Measurements from ENCODE around the gene SEC23IP. TPM values are rescaled to one million over a fixed set of nuclear protein-coding genes. Genes with fewer than 3 reads are reported as not detected.

Gene SEC23IP
- total and polyA plus RNA-seq, 2 donors = 14.1 to 19.5 TPM

DNA sequence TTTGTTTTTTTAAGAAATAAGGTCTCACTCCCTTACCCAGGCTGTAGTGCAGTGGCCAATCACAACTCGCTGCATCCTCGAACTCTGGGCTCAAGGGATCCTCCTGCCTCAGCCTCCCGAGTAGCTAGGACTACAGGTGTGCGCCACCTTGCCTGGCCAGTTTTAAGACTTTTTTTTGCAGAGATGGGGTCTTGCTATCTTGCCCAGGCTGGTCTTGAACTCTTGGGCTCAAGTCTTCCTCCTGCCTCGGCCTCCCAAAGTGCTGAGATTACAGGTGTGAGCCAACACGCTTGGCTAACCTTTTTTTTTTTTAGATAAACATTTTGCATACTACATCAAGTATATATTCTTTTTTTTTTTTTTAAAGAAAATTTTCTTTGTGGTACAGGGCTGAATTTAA lies 18.2 kb downstream of the SEC23IP start:
- no peak overlapping the region for H3K27ac ChIP-seq (ENCODE audit: low read depth in 1 of 2, low read length in 1 of 2)
- H3K36me3 ChIP-seq (ENCODE audit: control insufficient read depth in 2 of 2, insufficient read depth in 2 of 2, low read length in 1 of 2) = peaks cover 25 to 60% of the 10 kb centered on the region in 2 donors
- no peak overlapping the region for H3K4me3 ChIP-seq (ENCODE audit: low read length in 2 of 2)
- no peaks in the 10 kb centered on the region for H3K27me3 ChIP-seq (ENCODE audit: control insufficient read depth in 2 of 2, insufficient read depth in 1 of 2, low read length in 1 of 2)
- H3K9me3 ChIP-seq (ENCODE audit: control insufficient read depth in 2 of 2, insufficient read depth in 1 of 2, low read length in 1 of 2) = no peaks in the 10 kb centered on the region
- DNase-seq (ENCODE audit: low read depth in 6 of 9, low spot score in 9 of 9) = no peak
- no peaks in the 10 kb centered on the region for H3K4me1 ChIP-seq (ENCODE audit: control insufficient read depth in 2 of 2, insufficient read depth in 2 of 2, low read length in 2 of 2)
- 98% methylated on average over 6 of the region's 6 CpGs for WGBS

DNA sequence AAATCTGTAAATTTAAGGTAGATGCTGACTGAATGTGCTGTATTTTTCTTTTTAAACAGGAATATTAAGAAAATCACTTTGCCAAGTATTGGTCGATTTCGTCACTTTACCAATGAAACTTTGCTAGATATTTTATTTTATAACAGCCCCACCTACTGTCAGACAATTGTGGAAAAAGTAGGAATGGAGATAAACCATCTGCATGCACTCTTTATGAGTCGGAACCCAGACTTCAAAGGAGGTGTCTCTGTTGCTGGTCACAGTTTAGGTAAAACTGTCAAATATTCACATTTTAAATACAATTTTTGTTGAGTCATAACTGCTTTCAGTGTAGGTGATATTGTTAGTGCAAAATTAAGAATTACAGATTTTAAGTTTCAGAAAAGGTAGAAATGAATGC lies 25.2 kb downstream of the SEC23IP start:
- H3K27ac ChIP-seq (ENCODE audit: low read depth in 1 of 2, low read length in 1 of 2) = no peak overlapping the region
- no peak overlapping the region for H3K4me3 ChIP-seq (ENCODE audit: low read length in 2 of 2)
- H3K9me3 ChIP-seq (ENCODE audit: control insufficient read depth in 2 of 2, insufficient read depth in 1 of 2, low read length in 1 of 2) = no peaks in the 10 kb centered on the region
- H3K27me3 ChIP-seq (ENCODE audit: control insufficient read depth in 2 of 2, insufficient read depth in 1 of 2, low read length in 1 of 2) = no peaks in the 10 kb centered on the region
- H3K36me3 ChIP-seq (ENCODE audit: control insufficient read depth in 2 of 2, insufficient read depth in 2 of 2, low read length in 1 of 2) = peaks cover 31 to 61% of the 10 kb centered on the region in 2 donors
- no peak for DNase-seq (ENCODE audit: low read depth in 6 of 9, low spot score in 9 of 9)
- WGBS = 92% methylated on average over 3 of the region's 3 CpGs
- H3K4me1 ChIP-seq (ENCODE audit: control insufficient read depth in 2 of 2, insufficient read depth in 2 of 2, low read length in 2 of 2) = no peaks in the 10 kb centered on the region

DNA sequence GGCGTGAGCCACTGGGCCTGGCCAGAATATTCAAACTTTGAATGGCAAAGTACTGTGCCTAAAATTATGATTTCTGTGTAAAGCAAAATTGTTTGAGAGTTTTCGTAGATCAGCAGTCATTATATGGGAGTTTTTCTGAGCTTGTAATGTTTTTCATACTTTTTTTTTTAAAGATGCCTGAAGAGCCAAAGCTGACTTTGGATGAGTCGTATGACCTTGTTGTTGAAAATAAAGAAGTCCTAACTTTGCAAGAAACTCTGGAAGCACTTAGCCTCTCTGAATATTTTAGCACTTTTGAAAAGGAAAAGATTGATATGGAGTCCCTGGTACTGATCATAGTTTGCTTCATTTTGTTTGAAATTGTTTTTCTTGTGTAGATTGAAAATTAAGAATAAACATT lies 26.7 kb downstream of the SEC23IP start:
- no peak overlapping the region for H3K27ac ChIP-seq (ENCODE audit: low read depth in 1 of 2, low read length in 1 of 2)
- WGBS = 97% methylated on average over 3 of the region's 3 CpGs
- H3K36me3 ChIP-seq (ENCODE audit: control insufficient read depth in 2 of 2, insufficient read depth in 2 of 2, low read length in 1 of 2) = peaks cover 28 to 56% of the 10 kb centered on the region in 2 donors
- DNase-seq (ENCODE audit: low read depth in 6 of 9, low spot score in 9 of 9) = no peak
- H3K4me3 ChIP-seq (ENCODE audit: low read length in 2 of 2) = no peak overlapping the region
- no peaks in the 10 kb centered on the region for H3K9me3 ChIP-seq (ENCODE audit: control insufficient read depth in 2 of 2, insufficient read depth in 1 of 2, low read length in 1 of 2)
- no peaks in the 10 kb centered on the region for H3K4me1 ChIP-seq (ENCODE audit: control insufficient read depth in 2 of 2, insufficient read depth in 2 of 2, low read length in 2 of 2)
- H3K27me3 ChIP-seq (ENCODE audit: control insufficient read depth in 2 of 2, insufficient read depth in 1 of 2, low read length in 1 of 2) = no peaks in the 10 kb centered on the region

DNA sequence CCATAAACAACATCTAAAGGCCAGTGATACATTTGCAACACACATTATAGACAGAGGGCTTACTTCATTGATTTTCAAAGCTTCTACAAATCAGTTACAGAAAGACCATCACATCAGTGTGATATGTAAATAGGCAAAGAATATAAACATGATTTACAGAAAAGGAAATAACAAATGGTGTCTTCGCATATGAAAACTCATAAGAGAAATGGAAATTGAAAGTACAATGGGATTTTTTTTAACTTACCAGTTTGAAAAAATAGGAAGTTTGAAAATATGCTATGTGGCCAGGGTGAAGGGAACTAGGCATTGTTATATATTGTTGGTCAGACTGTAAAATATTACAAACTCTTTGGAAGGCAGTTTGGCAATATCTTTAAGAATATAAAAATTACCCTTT lies 27.3 kb downstream of the SEC23IP start:
- H3K9me3 ChIP-seq (ENCODE audit: control insufficient read depth in 2 of 2, insufficient read depth in 1 of 2, low read length in 1 of 2) = no peaks in the 10 kb centered on the region
- no peak overlapping the region for H3K27ac ChIP-seq (ENCODE audit: low read depth in 1 of 2, low read length in 1 of 2)
- no peak overlapping the region for H3K4me3 ChIP-seq (ENCODE audit: low read length in 2 of 2)
- H3K27me3 ChIP-seq (ENCODE audit: control insufficient read depth in 2 of 2, insufficient read depth in 1 of 2, low read length in 1 of 2) = no peaks in the 10 kb centered on the region
- DNase-seq (ENCODE audit: low read depth in 6 of 9, low spot score in 9 of 9) = peak in 1 of 9 donors; percentile 5
- peaks cover 34 to 55% of the 10 kb centered on the region in 2 donors for H3K36me3 ChIP-seq (ENCODE audit: control insufficient read depth in 2 of 2, insufficient read depth in 2 of 2, low read length in 1 of 2)
- no peaks in the 10 kb centered on the region for H3K4me1 ChIP-seq (ENCODE audit: control insufficient read depth in 2 of 2, insufficient read depth in 2 of 2, low read length in 2 of 2)
- 44% methylated on average over 1 of the region's 1 CpG for WGBS

DNA sequence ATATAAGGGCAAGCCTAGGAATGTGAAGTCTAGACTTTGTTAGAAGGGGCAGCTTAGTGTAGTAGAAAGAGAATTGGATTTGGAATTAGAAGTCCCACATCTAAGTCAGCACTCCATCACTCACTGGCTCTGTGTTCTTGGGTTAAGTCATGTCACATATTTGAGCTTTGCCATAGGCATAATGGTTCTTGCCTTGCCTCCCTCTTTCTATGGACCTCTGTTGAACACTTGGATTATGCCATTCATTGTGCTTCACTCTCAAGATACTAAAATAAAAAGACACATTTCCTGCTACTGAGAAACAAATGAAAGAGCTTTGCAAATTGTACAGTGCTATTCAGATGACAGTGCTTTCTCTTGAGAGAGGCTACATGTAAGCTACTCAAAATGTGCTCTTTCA lies 35.9 kb downstream of the SEC23IP start:
- no peaks in the 10 kb centered on the region for H3K9me3 ChIP-seq (ENCODE audit: control insufficient read depth in 2 of 2, insufficient read depth in 1 of 2, low read length in 1 of 2)
- H3K27me3 ChIP-seq (ENCODE audit: control insufficient read depth in 2 of 2, insufficient read depth in 1 of 2, low read length in 1 of 2) = no peaks in the 10 kb centered on the region
- no peak overlapping the region for H3K27ac ChIP-seq (ENCODE audit: low read depth in 1 of 2, low read length in 1 of 2)
- H3K36me3 ChIP-seq (ENCODE audit: control insufficient read depth in 2 of 2, insufficient read depth in 2 of 2, low read length in 1 of 2) = peaks cover 23 to 59% of the 10 kb centered on the region in 2 donors
- no peak for DNase-seq (ENCODE audit: low read depth in 6 of 9, low spot score in 9 of 9)
- no peaks in the 10 kb centered on the region for H3K4me1 ChIP-seq (ENCODE audit: control insufficient read depth in 2 of 2, insufficient read depth in 2 of 2, low read length in 2 of 2)
- no peak overlapping the region for H3K4me3 ChIP-seq (ENCODE audit: low read length in 2 of 2)

DNA sequence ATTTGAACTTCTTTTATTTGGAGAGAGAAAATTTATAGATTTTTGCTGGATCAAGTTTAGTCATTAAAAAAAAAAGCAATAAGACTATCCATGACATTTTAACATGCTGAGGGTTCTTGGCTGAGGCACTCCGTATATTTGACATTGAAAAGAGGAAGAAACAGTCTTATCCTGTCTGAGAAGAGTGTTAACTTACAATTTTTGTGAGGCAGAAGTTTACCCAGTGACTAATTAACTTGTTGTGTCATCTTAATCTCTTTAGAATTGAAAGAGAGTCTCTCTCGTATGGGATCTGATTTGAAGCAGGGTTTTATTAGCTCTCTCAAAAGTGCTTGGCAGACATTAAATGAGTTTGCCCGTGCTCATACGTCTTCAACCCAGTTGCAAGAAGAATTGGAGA lies 39.3 kb downstream of the SEC23IP start:
- 97% methylated on average over 4 of the region's 4 CpGs for WGBS
- DNase-seq (ENCODE audit: low read depth in 6 of 9, low spot score in 9 of 9) = no peak
- H3K9me3 ChIP-seq (ENCODE audit: control insufficient read depth in 2 of 2, insufficient read depth in 1 of 2, low read length in 1 of 2) = no peaks in the 10 kb centered on the region
- H3K27me3 ChIP-seq (ENCODE audit: control insufficient read depth in 2 of 2, insufficient read depth in 1 of 2, low read length in 1 of 2) = no peaks in the 10 kb centered on the region
- H3K4me1 ChIP-seq (ENCODE audit: control insufficient read depth in 2 of 2, insufficient read depth in 2 of 2, low read length in 2 of 2) = no peaks in the 10 kb centered on the region
- H3K27ac ChIP-seq (ENCODE audit: low read depth in 1 of 2, low read length in 1 of 2) = no peak overlapping the region
- peaks cover 21 to 52% of the 10 kb centered on the region in 2 donors for H3K36me3 ChIP-seq (ENCODE audit: control insufficient read depth in 2 of 2, insufficient read depth in 2 of 2, low read length in 1 of 2)
- no peak overlapping the region for H3K4me3 ChIP-seq (ENCODE audit: low read length in 2 of 2)

DNA sequence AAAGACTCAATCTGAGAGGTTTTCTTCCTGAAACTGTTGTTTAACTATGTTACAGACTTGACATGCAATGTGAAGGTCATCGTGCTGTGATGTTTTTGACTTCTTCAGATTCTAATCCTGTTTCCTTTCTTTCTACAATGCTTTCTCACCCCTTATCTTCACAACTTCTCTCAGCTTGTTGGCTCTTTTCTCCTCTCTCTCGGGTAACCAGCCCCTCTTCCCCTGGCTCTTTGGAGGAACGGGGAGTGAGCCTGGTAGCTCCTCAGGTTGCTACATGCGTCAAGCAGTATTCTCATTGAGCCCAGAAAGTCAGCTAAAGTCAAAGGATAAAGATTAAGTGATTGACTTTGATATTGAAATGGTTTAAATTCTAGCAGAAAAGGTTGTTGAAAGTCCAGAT lies 40.1 kb downstream of the SEC23IP start:
- peaks cover 15 to 45% of the 10 kb centered on the region in 2 donors for H3K36me3 ChIP-seq (ENCODE audit: control insufficient read depth in 2 of 2, insufficient read depth in 2 of 2, low read length in 1 of 2)
- no peak overlapping the region for H3K27ac ChIP-seq (ENCODE audit: low read depth in 1 of 2, low read length in 1 of 2)
- 95% methylated on average over 4 of the region's 4 CpGs for WGBS
- no peak for DNase-seq (ENCODE audit: low read depth in 6 of 9, low spot score in 9 of 9)
- H3K4me1 ChIP-seq (ENCODE audit: control insufficient read depth in 2 of 2, insufficient read depth in 2 of 2, low read length in 2 of 2) = no peaks in the 10 kb centered on the region
- H3K4me3 ChIP-seq (ENCODE audit: low read length in 2 of 2) = no peak overlapping the region
- H3K9me3 ChIP-seq (ENCODE audit: control insufficient read depth in 2 of 2, insufficient read depth in 1 of 2, low read length in 1 of 2) = no peaks in the 10 kb centered on the region
- no peaks in the 10 kb centered on the region for H3K27me3 ChIP-seq (ENCODE audit: control insufficient read depth in 2 of 2, insufficient read depth in 1 of 2, low read length in 1 of 2)

DNA sequence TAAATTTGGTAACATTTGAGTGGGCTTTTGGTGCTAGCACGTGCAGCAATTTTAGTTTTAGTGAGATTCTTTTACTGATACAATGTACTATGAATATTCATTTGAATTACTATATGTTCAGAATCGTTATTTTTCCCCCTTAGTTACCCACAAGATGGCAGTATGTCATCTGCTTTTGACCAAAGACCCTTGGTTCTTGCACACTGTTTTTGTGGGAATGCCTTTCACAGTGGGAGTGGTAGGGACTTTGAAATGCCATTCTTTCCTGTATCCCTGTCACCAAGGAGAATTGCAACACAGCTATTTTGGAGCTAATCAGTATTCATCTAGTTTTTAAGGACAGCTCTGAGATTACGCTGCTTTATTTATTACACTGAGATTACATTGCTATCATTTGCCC lies 40.6 kb downstream of the SEC23IP start:
- no peaks in the 10 kb centered on the region for H3K9me3 ChIP-seq (ENCODE audit: control insufficient read depth in 2 of 2, insufficient read depth in 1 of 2, low read length in 1 of 2)
- H3K4me3 ChIP-seq (ENCODE audit: low read length in 2 of 2) = no peak overlapping the region
- H3K4me1 ChIP-seq (ENCODE audit: control insufficient read depth in 2 of 2, insufficient read depth in 2 of 2, low read length in 2 of 2) = no peaks in the 10 kb centered on the region
- peaks cover 15 to 44% of the 10 kb centered on the region in 2 donors for H3K36me3 ChIP-seq (ENCODE audit: control insufficient read depth in 2 of 2, insufficient read depth in 2 of 2, low read length in 1 of 2)
- peak in 1 of 9 donors; percentile 4 for DNase-seq (ENCODE audit: low read depth in 6 of 9, low spot score in 9 of 9)
- H3K27ac ChIP-seq (ENCODE audit: low read depth in 1 of 2, low read length in 1 of 2) = no peak overlapping the region
- no peaks in the 10 kb centered on the region for H3K27me3 ChIP-seq (ENCODE audit: control insufficient read depth in 2 of 2, insufficient read depth in 1 of 2, low read length in 1 of 2)
- WGBS = 73% methylated on average over 3 of the region's 3 CpGs

DNA sequence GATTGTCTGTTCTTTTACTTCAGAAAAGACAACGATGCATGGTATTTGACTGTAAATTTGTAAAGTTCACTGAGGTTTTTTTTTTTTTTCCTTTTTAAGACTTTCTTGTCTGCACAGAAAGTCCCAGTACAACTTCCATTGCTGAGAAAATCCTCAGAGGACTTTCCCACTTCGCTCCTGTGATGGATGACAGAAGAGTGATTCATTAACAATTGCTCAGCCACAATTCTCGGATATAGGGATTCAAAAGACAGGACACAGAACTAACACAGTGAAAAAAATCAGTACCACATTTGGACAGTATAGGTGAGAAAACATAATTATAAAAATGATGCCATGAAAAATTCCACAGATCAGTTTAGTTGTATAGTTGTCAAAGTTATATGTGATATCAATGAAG lies 48.0 kb downstream of the SEC23IP start:
- 99% methylated on average over 3 of the region's 3 CpGs for WGBS
- Histone ChIP-seq H3K36me3 (ENCODE audit: control insufficient read depth in 2 of 2, insufficient read depth in 2 of 2, low read length in 1 of 2) (peaks cover 25 to 36% of the 10 kb centered on the region in 2 donors), H3K27ac (ENCODE audit: low read depth in 1 of 2, low read length in 1 of 2) (no peak overlapping the region), H3K4me1 (ENCODE audit: control insufficient read depth in 2 of 2, insufficient read depth in 2 of 2, low read length in 2 of 2) (no peaks in the 10 kb centered on the region), H3K4me3 (ENCODE audit: low read length in 2 of 2) (no peak overlapping the region), H3K9me3 (ENCODE audit: control insufficient read depth in 2 of 2, insufficient read depth in 1 of 2, low read length in 1 of 2) (no peaks in the 10 kb centered on the region), H3K27me3 (ENCODE audit: control insufficient read depth in 2 of 2, insufficient read depth in 1 of 2, low read length in 1 of 2) (no peaks in the 10 kb centered on the region)
- no peak for DNase-seq (ENCODE audit: low read depth in 6 of 9, low spot score in 9 of 9)

DNA sequence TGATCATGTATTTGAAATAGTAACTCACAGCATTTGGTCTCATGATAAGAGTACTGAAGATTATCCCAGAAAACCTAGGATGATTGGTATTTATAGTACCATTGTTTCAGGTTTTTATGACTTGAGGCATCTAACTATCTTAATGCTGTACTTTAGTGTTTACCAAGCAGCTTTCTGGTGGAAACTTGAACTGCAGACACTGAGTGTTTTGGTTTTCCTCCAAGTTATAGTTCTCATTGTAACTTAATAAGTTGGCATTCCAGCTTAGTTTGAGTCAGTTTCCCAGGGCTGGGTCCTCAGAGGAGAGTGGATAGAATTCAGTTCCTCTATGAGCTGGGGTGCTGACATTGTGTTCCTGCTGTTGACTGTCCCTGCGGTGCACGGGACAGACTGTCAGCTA lies 50.4 kb downstream of the SEC23IP start:
- whole genome bisulfite sequencing = 98% methylated on average over 2 of the region's 2 CpGs
- H3K9me3 ChIP-seq (ENCODE audit: control insufficient read depth in 2 of 2, insufficient read depth in 1 of 2, low read length in 1 of 2) = no peaks in the 10 kb centered on the region
- H3K27ac ChIP-seq (ENCODE audit: low read depth in 1 of 2, low read length in 1 of 2) = no peak overlapping the region
- no peak overlapping the region for H3K4me3 ChIP-seq (ENCODE audit: low read length in 2 of 2)
- H3K27me3 ChIP-seq (ENCODE audit: control insufficient read depth in 2 of 2, insufficient read depth in 1 of 2, low read length in 1 of 2) = no peaks in the 10 kb centered on the region
- H3K4me1 ChIP-seq (ENCODE audit: control insufficient read depth in 2 of 2, insufficient read depth in 2 of 2, low read length in 2 of 2) = no peaks in the 10 kb centered on the region
- no peak for DNase-seq (ENCODE audit: low read depth in 6 of 9, low spot score in 9 of 9)
- peaks cover 25 to 32% of the 10 kb centered on the region in 2 donors for H3K36me3 ChIP-seq (ENCODE audit: control insufficient read depth in 2 of 2, insufficient read depth in 2 of 2, low read length in 1 of 2)
